WTC11 (cell line): ENCODE measurements around the gene RNF20. TPM values are rescaled to one million over a fixed set of nuclear protein-coding genes. Genes with fewer than 3 reads are reported as not detected.

Experiments
- ATAC-seq: fragments of 200-7000 bp; cut with Tn5 transposase; 2 replicates; pipeline ENCODE4 v1.10.0; 2021; ENCODE audit warnings: mild to moderate bottlenecking, moderate library complexity
- CTCF ChIA-PET: fragments of 300-600 bp; sonication (Branson Sonifier 250); formaldehyde crosslinking; loops from one replicate; lab custom pipeline; 2021; ENCODE audit warnings: antibody characterized with exemption; lab: Charles Lee
- POLR2A ChIA-PET: fragments of 350-600 bp; sonication (Branson Sonifier 250); formaldehyde crosslinking; loops from one replicate; lab custom pipeline; 2021; ENCODE audit warnings: antibody characterized with exemption; lab: Charles Lee
- DNase-seq: peaks from one replicate; pipeline ENCODE4 v3.0.0; 2021; ENCODE audit warnings: low spot score
- H3K27ac Mint-ChIP-seq: 2 replicates; pipeline ENCODE4 v1.8.0; 2021; ENCODE audit warnings: mixed read lengths
- H3K27me3 Mint-ChIP-seq: 2 replicates; pipeline ENCODE4 v1.8.0; 2021; ENCODE audit warnings: low read depth, mild to moderate bottlenecking, moderate library complexity, mixed read lengths
- H3K36me3 Mint-ChIP-seq: 2 replicates; pipeline ENCODE4 v1.8.0; 2021; ENCODE audit warnings: mixed read lengths
- H3K4me1 Mint-ChIP-seq: 2 replicates; pipeline ENCODE4 v1.8.0; 2022; ENCODE audit warnings: mixed read lengths
- H3K4me3 Mint-ChIP-seq: 2 replicates; pipeline ENCODE4 v1.8.0; 2021; ENCODE audit warnings: mild to moderate bottlenecking, moderate library complexity, mixed read lengths
- H3K9me3 Mint-ChIP-seq: 2 replicates; pipeline ENCODE4 v1.8.0; 2021; ENCODE audit warnings: mixed read lengths
- CDX4 ChIP-seq: fragments of 250-450 bp; sonication (Bioruptor Pico); IDR thresholded peaks from 2 replicates; pipeline ENCODE4 v1.9.0; 2021; ENCODE audit warnings: moderate library complexity, mild to moderate bottlenecking, inconsistent platforms, borderline replicate concordance
- ESRRA ChIP-seq: sonication (generic); formaldehyde crosslinking; IDR thresholded peaks from 2 replicates; pipeline ENCODE4 v1.8.1; 2022; ENCODE audit warnings: mild to moderate bottlenecking, missing genetic modification reagents, borderline replicate concordance
- FOXJ3 ChIP-seq: sonication (generic); formaldehyde crosslinking; IDR thresholded peaks from 2 replicates; pipeline ENCODE4 v1.9.0; 2021; ENCODE audit warnings: missing genetic modification reagents, mild to moderate bottlenecking, borderline replicate concordance
- FOXK1 ChIP-seq: sonication (generic); formaldehyde crosslinking; IDR thresholded peaks from 2 replicates; pipeline ENCODE4 v1.8.0; 2022; ENCODE audit warnings: mild to moderate bottlenecking, moderate library complexity, missing genetic modification reagents
- FOXP4 ChIP-seq: sonication (generic); formaldehyde crosslinking; IDR thresholded peaks from 2 replicates; pipeline ENCODE4 v1.8.0; 2022; ENCODE audit warnings: mild to moderate bottlenecking, missing genetic modification reagents
- HMGA2 ChIP-seq: fragments of 250-450 bp; sonication (Bioruptor Pico); IDR thresholded peaks from 2 replicates; pipeline ENCODE4 v1.4.0; 2021; ENCODE audit warnings: mild to moderate bottlenecking, moderate library complexity
- IRF1 ChIP-seq: sonication (generic); formaldehyde crosslinking; IDR thresholded peaks from 2 replicates; pipeline ENCODE4 v1.8.0; 2023; ENCODE audit warnings: missing genetic modification reagents
- JUN ChIP-seq: sonication (generic); formaldehyde crosslinking; IDR thresholded peaks from 2 replicates; pipeline ENCODE4 v1.8.0; 2023; ENCODE audit warnings: mild to moderate bottlenecking, missing genetic modification reagents
- MYBL2 ChIP-seq: sonication (generic); formaldehyde crosslinking; IDR thresholded peaks from 2 replicates; pipeline ENCODE4 v1.8.1; 2023; ENCODE audit warnings: mild to moderate bottlenecking, moderate library complexity, missing genetic modification reagents
- NR2C2 ChIP-seq: sonication (generic); formaldehyde crosslinking; IDR thresholded peaks from 2 replicates; pipeline ENCODE4 v1.8.0; 2022; ENCODE audit warnings: mild to moderate bottlenecking, missing genetic modification reagents
- SMAD3 ChIP-seq: sonication (generic); formaldehyde crosslinking; IDR thresholded peaks from 2 replicates; pipeline ENCODE4 v1.8.0; 2022; ENCODE audit warnings: missing genetic modification reagents, mild to moderate bottlenecking, borderline replicate concordance
- SMAD4 ChIP-seq: sonication (generic); formaldehyde crosslinking; IDR thresholded peaks from 2 replicates; pipeline ENCODE4 v1.8.0; 2022; ENCODE audit warnings: mild to moderate bottlenecking, missing genetic modification reagents
- TEAD4 ChIP-seq: sonication (generic); formaldehyde crosslinking; IDR thresholded peaks from 2 replicates; pipeline ENCODE4 v1.8.0; 2022; ENCODE audit warnings: mild to moderate bottlenecking, missing genetic modification reagents
- ZNF138 ChIP-seq: sonication (generic); formaldehyde crosslinking; conservative IDR thresholded peaks from 2 replicates; pipeline ENCODE4 v1.8.1; 2022; ENCODE audit warnings: mild to moderate bottlenecking, moderate library complexity, missing genetic modification reagents
- ZNF219 ChIP-seq: sonication (generic); formaldehyde crosslinking; IDR thresholded peaks from 2 replicates; pipeline ENCODE4 v1.8.0; 2023; ENCODE audit warnings: missing genetic modification reagents, mild to moderate bottlenecking, borderline replicate concordance
- ZNF281 ChIP-seq: sonication (generic); formaldehyde crosslinking; IDR thresholded peaks from 2 replicates; pipeline ENCODE4 v1.8.0; 2023; ENCODE audit warnings: mild to moderate bottlenecking, missing genetic modification reagents
- ZNF425 ChIP-seq: fragments of 250-450 bp; sonication (Bioruptor Pico); conservative IDR thresholded peaks from 2 replicates; pipeline ENCODE4 v1.9.0; 2021; ENCODE audit warnings: mild to moderate bottlenecking
- total RNA-seq: library from RNA; stranded (reverse); gene quantifications from 3 replicates; pipeline ENCODE4 v1.2.3, GENCODE V29; 2021

The RNF20 gene
- total RNA-seq, 1 experiment from 2014 or later = 52.6 TPM

- TF ChIP-seq HMGA2 (no peak), IRF1 (no peak), SMAD3 (no peak), ZNF219 (CRISPR knock-in tag) (no peak)
Measured at GRCh38 chr9:101513351-101513750, 20.3 kb upstream of the RNF20 start (continued).

GRCh38 chr9:101514071-101514470 lies 19.6 kb upstream of the RNF20 start:
- Mint-ChIP-seq H3K27ac (no peak overlapping the region), H3K4me3 (no peak overlapping the region), H3K9me3 (peaks cover 11% of the 10 kb centered on the region)
- no peak for TF ChIP-seq IRF1
- no peak for TF ChIP-seq ESRRA (CRISPR knock-in tag)
- TF ChIP-seq MYBL2 (CRISPR knock-in tag) = no peak
- TF ChIP-seq ZNF281 (CRISPR knock-in tag) = no peak
- no peak for TF ChIP-seq FOXK1 (CRISPR knock-in tag)
- TF ChIP-seq CDX4 (CRISPR knock-in tag) = no peak
- no peak for TF ChIP-seq FOXP4 (CRISPR knock-in tag)
- no peak for TF ChIP-seq FOXJ3 (CRISPR knock-in tag)
- TF ChIP-seq SMAD4 (CRISPR knock-in tag) = no peak
- TF ChIP-seq ZNF138 (CRISPR knock-in tag) = no peak
- TF ChIP-seq JUN (CRISPR knock-in tag) = no peak
- no peak for TF ChIP-seq NR2C2 (CRISPR knock-in tag)
- TF ChIP-seq TEAD4 (CRISPR knock-in tag) = no peak
- no peak for TF ChIP-seq ZNF425
- TF ChIP-seq, all 79 proteins: peak for 0
- ChIA-PET POLR2A (no interaction called here), CTCF (interaction anchor here (0.8 to 1.1 kb wide), 2 partner anchors 16 to 65 kb away, joined by 5 to 6 read pairs; no protein-coding TSS in a partner anchor)
- Mint-ChIP-seq H3K4me1 (peaks cover 39% of the 10 kb centered on the region), H3K27me3 (no peaks in the 10 kb centered on the region), H3K36me3 (no peaks in the 10 kb centered on the region)
- DNase-seq = no peak
- peak; percentile 9 for ATAC-seq
